Astrocyte (in vitro differentiated cells and primary cell): ENCODE results near the gene HRAS.

ENCODE experiments used
- CTCF ChIP-seq: IDR thresholded peaks from 2 replicates; pipeline ENCODE4 v1.5.1; 2011; ENCODE audit warnings: low read depth, mild to moderate bottlenecking, inconsistent platforms, low read length, moderate library complexity; ENCODE audit not compliant: insufficient read depth
- EZH2 ChIP-seq: IDR thresholded peaks from 2 replicates; pipeline ENCODE4 v1.6.1; 2012; ENCODE audit warnings: mild to moderate bottlenecking, low read length, inconsistent platforms; ENCODE audit not compliant: insufficient read depth

- TF ChIP-seq CTCF (no peak), EZH2 (no peak)
Observed at GRCh38 chr11:537622-538430, 2.5 kb upstream of the HRAS start.
